CD4-positive, alpha-beta T cell treated with Interleukin-6 for 4 hours (primary cell): ENCODE data around the gene SLC7A10.

Experiments used
- DNase-seq: peaks from one replicate; pipeline ENCODE4 v3.0.0-alpha.2; 2020; ENCODE audit warnings: mixed read lengths

Gene SLC7A10

DNA sequence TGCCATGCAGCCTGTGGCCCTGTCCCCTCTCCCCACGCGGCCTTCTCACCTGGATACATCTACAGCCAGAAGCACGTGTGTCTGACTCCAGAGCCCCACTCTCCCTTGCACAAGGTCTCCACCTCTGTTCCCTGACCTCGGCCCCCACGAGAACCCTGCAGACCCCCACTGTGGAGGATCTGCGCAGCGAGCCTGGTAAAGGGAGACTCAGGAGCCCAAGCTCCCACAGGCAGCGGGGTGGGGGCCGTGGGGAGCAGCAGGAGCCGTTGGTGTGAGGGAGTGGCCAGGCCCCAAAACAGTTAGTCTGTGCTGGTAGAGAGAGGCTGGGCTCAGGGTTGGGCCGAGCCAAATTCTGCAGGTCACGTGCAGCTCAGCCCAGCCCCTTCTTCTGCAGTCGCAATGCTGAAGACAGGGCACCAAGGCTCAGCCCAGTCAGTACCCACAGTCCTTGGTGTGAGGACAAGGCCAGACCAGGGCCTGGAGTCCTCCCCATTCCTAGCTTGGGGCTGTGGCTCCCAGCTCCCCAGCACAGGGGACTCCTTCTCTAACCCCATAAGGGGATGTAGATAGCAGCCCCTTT is 28.7 kb upstream of the SLC7A10 start:
- DNase-seq = no peak

DNA sequence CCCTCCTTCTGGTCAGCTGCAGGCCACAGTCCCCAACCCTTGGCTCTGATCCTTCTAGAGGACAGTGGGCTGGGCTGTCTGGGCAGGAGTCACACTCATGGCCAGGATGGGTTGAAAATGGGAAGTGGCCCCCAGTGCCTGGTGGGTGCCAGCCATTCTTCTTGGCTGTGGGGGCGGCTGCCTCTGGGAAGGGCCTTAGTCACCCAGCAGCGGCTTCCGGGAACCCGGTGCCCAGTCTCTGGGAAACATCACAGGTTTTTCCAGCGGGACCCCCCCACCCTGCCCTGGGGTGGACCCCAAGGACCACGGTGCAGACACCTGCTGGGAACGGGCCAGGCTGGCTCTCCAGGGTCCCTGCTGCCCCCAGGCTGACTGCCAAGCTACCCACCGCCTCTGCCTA is 27.3 kb upstream of the SLC7A10 start:
- no peak for DNase-seq

DNA sequence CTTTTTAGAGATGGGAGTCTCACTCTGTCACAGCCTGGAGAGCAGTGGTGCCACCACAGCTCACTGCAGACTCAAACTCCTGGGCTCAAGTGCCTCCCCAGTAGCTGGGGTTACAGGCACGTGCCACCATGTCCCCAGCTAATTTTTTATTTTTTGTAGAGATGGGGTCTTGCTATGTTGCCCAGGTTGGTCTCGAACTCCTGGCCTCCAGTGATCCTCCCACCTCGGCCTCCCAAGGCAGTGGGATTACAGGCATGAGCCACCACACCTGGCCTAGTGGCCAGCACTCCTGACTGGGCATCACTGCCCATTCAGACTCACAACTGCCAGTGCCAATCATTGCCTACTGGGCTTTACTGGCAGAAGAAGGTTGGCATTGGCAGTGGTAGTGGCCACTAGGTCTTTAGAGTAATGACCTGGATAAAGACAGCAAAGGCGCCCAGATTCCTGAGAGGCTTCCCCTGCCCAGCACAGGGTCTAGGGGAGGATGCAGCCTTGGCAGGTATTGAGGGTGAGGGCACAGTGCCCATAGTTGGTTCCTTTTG is 26.8 kb upstream of the SLC7A10 start:
- no peak for DNase-seq

DNA sequence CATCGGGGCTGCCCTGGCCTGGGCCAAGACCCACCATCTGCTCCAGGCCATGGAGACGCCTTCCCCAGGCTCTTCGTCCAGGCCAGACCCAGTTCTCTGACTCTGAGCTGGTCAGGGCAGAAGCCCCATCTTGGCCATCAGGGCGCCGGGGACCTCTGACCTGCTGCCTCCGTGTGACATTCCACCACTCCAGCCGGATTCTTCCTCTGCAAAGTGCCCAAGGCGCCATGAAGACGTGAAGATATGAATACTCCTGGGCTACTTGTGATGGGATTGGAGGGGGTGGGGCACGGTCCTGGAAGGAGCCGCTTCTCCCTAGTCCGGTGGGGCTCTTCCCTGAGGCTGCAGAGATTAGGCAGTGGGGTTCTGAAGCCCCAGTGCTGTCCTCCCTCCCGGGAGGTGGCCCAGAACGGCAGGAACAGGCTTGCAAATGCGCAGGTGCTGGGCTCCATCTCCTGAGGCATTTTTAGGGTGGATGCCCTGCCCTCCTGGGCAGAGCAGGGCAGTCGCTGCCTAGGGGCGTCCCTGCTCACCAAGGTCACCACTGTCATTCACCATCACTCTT is 26.0 kb upstream of the SLC7A10 start:
- no peak for DNase-seq

DNA sequence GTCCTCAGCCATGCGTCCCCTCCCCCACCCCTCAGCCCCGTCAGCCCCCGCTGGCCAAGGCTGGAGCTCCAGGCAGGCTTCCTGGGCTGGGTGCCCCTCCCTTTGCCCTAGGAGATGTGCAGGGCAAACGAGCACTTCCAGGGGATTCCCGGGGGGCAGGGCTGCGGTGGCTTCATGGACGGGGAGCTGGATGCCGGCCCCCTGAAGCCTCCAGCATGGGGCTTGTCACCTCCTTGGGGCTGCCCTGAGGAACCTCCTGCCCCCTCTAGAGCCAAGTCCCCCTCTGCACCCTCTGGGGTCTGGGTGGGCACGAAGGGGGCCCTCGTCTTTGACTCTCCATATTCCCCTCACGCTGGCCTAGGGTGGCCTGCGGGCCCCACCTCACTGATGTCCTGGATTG is 25.4 kb upstream of the SLC7A10 start:
- no peak for DNase-seq

DNA sequence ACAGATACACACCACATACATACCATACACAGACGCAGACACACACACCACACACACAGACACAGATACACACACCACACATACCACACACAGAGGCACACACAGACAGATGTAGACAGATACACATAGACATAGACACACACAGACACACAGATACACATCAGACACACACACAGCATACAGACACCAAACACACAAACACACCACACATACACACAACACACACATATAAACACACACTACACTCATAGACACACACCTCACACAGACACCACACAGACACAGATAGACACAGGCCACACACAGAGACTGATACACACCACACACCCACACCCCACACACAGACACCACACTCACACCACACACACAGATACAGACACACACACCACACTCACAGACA is 24.9 kb upstream of the SLC7A10 start:
- no peak for DNase-seq

DNA sequence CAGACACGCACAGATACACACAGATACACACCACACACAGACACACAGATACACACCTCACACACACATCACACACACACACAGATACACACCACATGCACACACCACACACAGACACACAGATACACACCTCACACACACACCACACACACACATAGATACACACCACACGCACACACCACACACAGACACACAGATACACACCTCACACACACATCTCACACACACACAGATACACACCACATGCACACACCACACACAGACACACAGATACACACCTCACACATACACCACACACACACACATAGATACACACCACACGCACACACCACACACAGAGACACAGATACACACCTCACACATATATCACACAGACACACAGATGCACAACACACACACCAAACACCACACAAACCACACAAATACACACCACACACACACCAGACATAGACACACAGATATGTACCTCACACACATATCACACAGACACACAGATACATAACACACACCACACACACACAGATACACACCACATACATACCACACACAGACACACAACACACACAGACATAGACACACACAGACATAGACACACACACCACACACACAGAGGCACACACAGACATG is 24.2 kb upstream of the SLC7A10 start:
- DNase-seq = no peak

DNA sequence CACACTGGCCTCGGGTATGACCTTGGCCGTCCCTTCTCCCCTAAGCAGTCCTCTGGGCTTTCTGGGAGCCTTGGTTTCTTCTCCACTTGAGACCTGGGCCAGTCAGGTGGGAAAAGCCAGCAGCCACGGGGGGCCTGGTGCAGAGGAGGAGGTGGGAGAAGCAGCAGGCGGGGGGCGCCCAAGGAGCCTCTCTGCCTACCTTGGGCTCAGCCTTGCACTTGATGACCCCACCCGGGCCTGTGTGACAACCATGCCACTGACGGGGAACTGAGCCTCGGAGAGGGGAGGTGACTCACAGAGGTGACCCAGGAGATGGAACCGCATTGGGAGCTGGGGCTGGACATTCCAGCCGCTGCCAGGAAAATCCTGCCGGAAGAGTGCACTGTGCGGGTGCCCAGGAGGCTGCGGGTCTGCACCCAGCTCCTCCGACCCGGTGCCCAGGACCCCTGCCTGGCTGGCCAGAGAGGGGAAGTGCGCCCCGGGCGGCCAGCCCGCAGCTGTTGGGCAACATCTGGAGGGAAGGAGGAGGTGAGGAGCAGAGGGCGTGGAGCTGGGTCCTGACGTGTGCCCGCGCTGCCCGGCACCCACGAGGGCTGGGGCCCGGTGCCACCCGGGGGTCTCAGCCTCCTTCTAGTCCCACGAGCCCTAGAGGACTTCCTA is 23.4 kb upstream of the SLC7A10 start:
- DNase-seq = no peak

DNA sequence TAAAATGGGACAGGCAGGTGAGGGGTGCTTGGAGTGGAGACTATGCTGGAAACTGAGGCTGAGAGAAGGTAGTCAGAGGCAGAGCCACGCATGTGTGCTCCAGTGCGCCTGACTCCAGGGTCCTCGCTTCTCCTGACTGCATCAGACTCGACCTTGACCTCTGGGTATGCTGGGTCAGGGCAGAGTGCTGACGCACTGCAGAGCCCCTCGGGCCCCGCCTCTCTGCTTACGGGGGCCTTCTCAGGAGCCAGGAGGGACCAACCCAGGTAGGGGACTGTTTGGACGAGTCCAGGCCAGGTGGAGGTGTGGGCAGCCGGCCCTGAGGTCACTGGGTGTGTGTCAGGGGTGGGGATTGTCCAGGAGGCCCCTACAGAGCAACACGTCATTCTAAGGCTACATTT is 22.9 kb upstream of the SLC7A10 start:
- DNase-seq = no peak

DNA sequence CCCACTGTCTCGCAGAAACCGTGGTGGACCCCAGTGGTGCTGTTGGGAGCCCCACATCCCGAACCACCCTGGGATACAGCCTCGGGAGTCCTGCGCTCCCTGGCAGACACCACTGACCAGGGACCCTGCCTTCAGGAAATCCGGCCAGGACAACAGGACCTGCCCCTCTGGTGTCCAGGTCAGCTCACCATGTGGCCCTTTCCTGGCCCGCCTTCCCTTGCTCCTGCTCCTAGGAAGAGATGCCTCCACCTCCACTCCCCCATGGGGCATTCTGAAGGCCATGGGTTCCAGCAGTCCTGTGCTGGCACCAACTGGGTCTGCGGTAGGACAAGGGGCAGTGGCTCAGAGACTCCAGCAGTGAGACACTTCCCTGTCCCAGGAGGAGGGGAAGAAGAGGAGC is 22.5 kb upstream of the SLC7A10 start:
- no peak for DNase-seq

DNA sequence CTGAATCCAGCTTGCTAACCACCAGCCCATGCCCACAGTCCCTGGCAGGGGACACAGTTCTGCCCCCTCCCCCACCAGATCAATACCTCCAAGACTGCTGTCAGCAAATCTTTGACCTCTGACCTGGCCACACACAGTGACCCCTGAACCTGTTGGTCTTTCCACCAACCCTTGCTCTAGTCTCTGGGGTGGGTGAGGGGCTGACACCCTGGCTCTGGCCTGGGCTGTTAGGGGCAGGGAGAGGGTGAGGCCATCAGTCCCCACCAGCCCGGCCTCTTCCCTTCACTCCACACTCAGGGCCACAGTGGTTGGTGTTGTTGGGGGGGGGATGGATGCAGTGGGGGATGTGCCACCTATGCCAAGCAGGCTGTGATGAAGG is 21.8 kb upstream of the SLC7A10 start:
- DNase-seq = no peak

DNA sequence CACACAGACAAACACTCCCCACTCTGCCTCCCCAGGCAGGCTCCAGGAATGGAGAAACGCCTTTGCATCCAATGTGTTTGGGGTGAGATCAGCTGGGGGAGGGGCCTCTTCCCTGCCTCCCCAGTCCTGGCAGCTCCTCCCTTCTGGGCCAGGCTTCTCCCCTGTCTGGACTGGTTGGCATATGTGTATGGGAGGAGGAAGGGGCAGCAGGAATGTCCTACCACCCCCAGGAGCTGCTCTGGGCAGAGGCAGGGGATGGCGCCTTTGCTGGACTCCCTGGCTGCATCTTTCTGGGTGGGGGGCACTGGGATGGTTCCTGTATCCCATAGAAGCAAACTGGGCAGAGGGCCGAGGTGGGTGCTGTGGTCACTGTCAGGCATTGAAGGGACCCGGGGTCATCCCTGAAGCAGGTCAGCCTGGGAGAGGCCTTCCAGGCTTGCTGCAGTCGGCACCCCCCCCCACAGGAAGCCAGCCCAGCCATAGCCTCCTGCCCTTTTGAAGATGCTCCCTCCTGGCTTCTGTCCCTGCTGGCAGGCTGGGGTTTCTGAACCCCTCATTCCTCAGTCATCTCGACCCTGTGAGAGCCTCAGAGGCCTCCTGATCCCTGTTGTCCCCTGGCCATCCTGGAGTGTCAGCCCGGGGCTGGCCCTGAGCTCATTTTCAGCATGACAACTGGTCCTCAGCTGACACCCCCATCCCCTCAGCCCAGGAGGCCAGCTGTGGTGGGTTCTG is 21.2 kb upstream of the SLC7A10 start:
- DNase-seq = no peak

DNA sequence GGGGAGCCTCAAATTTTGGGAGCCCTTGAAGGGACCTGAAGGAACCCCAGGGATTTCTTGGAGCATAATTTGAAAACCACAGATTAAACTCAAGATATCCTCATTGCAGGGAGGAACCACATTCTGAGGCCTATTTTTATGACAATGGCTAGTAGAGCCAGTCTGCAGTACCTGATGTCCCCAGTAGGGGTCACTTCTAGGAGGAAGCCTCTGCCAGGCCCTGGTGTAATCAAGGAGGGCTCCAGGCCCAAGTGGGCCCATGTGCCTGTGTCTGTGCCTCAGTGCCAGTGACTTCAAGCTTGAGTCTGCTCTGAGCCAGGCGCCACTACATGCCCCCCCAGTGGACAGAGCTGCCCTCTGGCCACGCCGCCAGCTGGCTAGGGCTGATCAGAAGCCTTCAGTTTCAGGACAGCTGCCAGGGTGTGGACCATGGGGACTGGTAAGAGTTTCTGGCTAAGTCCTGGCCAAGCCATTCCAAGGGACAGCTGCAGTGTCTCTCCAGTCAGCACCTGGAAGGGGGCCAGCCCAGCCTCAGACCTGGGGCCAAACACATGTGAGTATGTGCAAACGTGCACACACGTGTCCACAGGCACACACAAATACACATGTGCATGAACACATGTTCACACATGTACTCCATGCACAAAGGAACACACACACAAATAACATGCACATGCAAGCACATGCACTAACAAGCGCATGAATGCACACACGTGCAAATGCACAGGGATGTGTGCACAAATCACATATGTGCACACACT is 20.5 kb upstream of the SLC7A10 start:
- DNase-seq = peak; percentile 18

DNA sequence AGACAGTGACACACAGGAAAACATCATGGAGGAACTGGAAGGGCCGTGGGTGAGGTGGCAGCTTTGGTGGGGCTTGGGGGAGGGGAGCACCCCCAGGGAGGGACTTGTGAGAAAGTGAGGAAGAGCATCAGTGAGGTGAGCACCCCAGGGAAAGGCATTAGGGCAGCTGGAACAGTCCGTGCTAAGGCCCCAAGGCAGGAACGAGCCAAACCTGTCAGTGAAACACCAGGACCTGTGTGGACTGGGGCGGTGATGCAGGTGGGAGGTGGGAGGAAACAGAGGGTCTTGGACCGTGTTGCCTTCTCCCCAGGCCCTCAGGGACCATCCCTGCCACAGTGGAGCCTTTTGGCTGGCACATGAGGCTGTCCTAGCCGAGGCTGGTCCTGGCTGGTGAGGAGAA is 17.3 kb upstream of the SLC7A10 start:
- no peak for DNase-seq

DNA sequence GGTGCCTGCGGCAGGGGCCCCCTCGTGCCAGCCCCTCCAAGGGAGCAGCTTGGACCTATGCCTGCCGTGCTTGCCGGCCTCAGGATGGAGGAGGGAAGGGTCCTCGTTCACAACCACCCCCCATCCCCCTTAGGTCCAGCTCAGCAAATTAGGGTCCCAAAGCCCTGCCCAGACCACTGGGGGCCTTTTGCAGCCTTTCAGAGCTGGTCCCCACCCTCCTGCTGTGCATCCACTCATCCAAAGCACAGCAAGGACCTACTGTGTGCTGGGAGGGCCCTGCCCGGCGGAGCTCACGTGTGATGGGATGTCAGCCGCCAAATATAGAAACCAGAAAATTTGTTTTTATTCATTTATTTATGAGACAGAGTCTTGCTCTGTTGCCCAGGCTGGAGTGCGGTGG is 16.5 kb upstream of the SLC7A10 start:
- no peak for DNase-seq

DNA sequence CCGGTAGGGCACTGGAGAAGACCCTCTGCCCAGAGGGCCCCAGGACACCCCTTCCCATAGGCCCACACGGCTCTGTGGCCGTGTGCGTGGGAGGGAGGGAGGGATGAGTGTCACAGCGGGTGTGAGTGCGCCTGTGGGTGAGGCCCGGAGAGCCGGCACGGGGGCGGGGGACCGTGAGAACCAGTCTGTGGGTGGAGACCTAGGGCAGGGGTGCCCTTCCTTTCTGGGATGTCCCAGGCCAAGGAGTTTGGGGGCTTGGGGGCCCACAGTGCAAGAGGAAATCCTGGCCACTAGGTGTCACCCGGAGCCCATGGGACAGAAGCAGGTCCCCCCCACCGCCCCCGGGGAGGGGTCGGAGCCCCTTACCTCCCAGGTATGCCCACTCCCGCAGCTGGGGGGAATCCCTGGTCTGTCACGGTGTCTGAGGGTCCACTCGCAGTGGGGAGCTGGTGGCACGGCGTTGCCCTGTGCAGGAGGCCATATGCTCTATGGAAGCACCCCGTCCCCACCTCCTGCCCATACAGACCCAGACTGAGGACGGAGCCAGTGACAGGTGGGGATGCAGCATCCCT is 16.0 kb upstream of the SLC7A10 start:
- peak; percentile 30 for DNase-seq

DNA sequence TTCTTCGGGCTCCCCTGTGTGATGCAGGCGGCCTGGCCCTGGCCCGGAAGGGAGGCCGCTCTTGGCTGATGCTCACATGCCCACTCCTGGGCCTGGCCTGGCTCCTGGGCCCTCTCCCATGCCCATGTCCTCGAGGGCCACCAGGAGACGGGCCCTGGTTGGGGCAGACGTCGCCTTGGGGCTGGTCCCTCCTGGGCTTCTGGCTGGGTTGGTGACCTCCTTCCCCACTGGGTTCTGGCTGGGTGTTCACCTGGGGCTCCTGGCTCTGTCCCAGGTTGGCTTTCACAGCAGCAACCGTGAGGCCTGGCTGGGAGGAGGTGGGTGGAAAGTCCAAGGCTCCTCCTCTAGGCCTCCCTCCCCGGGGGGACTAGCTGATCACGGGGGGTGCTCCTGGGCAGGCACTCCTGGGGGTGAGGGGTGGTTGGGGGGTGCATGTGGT is 15.5 kb upstream of the SLC7A10 start:
- DNase-seq = no peak

DNA sequence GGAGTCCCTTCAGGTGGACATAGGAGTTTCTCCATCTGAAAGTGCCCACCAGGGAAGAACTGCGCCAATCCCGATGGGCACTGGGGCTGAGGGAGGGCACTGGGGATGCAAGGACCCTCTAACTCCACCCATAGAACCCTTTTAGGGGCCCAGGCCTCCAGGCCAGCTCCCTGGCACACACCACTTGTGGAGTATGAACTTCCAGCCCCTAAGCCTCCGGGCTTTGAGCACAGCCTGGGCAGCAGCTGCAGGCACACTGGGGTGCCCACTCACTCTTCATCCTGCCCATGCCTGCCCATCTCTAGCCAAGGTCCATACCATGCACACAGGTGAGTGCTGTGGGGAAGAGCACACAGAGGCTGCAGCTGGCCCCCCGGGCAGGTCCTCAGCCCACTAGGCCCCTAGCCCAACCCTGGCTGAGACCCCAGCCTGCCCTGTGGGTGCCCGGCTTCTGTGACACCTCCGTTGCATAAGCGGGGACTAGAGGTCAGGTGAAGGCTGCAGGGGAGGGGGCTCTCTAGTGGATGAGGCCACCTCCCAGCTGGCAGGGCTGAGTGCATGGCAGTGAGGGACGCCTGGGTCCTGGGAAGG is 14.6 kb upstream of the SLC7A10 start:
- no peak for DNase-seq

DNA sequence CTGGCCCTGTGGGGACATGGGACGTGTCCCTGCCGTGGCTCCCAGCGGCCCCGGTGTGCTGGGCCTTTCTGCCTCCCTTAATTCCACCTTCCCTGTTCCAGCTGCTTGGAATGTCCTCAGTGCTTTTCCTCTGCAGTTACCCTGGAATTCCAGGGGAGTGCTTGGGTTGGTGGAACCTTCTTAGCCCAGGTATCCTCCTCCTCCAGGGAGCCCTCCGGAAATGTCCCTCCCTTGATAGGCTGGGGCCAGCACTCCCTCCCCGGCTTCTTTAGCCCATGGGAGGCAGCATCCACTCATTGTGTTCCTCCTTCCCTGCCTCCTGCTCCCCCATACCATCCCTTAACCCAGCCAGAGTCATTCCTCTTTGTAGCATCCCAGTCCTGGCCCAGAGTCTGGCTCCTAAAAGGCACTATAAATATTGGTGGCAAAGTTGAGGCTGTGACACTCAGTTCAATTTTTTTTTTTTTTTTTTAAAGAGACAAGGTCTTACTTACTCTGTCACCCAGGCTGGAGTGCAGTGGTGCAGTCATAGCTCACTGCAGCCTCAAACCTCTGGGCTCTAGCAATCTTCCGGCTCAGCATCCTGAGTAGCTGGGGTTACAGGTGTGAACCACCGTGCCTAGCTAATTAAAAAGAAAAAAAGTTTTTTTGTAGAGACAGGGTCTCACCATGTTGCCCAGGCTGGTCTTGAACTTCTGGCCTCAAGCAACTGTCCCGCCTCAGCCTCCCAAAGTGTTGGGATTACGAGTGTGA is 13.7 kb upstream of the SLC7A10 start:
- no peak for DNase-seq

DNA sequence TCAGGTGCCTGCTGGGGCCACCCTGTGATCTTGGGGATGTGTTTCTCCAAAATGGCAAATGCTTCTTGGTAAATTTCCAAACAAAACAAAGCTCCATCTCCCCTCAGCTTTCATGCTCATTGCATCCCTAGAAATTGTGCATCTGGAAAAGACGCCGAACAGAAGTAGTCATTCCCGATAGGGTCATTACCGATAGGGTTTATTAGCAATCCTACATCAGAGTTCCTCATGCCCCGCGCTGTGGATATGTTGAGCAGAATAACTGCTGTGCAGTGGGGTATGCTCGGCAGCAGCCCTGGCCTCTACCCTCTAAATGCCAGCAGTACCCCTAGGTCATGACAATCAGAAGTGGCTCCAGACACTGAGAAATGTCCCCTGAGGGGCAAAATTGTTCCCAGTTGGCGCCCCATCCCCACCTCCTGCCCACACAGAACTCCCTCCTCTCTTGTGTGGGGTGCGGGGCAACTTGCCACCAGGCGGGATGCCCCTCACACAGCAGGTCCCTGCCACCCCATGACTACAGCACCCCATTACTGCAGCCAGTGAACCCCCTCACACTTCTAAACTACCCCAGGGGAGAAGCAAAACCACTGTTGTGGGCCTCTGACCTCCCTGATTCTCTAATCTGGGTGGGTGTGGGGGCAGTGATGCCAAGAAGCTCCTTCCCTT is 13.0 kb upstream of the SLC7A10 start:
- DNase-seq = no peak
